Stimulated activated CD4-positive, alpha-beta T cell treated with anti-CD3 and anti-CD28 coated beads, Interleukin-1b, Interleukin-23, amount 100 ng/mL, for 1 hour (primary cell): ENCODE data around the gene PBOV1.

Experiments used
- DNase-seq, 2 donors: peaks; one replicate each; pipeline ENCODE4 v3.0.0-alpha.2; 2020; ENCODE audit warnings: low read depth in 2 of 2

The PBOV1 gene

GRCh38 chr6:138205437-138206094 lies 12.7 kb downstream of the PBOV1 start:
- DNase-seq = no peak

DNA sequence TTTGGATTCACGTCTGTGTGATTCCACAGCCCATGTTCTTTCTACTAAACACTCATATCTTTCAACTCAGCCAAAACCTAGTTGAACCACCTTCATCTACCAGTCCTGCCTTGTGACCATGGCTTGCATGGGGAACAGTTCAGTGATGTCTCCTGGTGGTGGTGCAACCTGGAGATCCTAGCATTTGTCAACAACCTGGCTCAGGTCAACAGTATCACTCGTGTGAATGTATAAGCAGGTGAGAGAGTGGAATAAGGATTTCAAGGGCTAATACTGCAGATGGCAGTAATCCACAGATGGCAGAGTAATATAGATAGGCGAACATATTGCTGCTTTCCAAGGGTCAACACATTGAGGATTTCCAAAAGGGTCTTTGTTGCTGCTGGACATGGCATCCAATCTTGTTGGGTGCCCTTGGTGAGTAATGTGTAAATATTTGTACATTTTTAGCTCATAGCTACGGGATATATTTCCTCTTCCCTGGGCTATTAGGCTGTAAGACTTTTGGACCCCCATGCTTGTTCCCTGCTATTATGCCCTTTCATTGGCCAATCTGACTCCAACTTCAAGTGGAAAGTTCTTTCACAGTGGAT lies 13.4 kb downstream of the PBOV1 start:
- DNase-seq = no peak

- DNase-seq = no peak
Observed at GRCh38 chr6:138204303-138204702, 14.0 kb downstream of the PBOV1 start.

- no peak for DNase-seq
Observed at GRCh38 chr6:138203315-138203714, 15.0 kb downstream of the PBOV1 start.

GRCh38 chr6:138201836-138202235 lies 16.5 kb downstream of the PBOV1 start:
- no peak for DNase-seq

DNA sequence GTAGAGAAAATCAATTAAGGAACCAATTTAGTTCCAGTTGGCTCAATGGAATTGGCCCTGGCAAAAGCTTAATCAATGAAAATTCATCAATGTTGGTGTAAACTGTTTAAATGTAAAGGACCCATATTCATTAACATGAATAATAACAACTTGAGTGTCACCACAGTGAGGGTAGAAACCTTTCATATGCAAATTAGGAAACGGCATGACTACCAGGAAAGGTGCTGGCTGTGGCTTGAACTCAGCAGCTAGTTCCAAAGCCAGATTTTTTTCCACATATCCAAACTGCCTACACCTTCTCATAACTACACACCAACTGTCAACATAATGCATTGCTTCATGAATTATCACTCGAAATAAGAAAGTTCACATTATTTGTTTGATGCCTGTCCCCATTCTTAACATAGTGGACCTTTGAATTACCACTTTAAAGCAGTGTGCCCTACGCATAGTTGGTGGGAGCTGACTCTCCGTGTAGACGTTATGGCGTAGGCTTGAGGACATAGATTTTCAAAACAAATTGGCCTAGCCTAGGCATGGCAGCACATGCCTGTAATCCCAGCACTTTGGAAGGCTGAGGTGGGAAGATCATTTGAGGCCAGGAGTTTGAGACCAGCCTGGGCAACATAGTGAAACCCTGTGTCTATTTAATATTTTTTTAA lies 19.7 kb downstream of the PBOV1 start:
- DNase-seq = no peak

DNA sequence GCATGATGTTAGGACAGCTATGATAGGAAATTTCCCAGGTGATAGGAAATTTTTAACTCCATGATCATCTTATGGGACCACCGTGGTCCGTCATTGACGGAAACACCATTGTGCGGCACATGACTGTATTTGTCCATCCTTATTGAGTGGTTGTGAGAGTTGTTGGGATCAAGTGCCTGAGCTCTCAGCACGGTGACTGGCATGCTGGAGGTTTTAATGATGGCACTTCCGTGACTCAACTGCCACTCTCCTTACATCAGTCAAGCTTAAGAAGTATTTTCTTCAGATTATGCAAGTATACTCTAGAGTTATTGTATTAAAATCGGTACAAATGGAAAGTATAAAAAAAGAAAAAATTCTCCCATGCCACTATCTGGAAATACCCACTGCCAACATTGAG lies 20.7 kb downstream of the PBOV1 start:
- DNase-seq = no peak

DNA sequence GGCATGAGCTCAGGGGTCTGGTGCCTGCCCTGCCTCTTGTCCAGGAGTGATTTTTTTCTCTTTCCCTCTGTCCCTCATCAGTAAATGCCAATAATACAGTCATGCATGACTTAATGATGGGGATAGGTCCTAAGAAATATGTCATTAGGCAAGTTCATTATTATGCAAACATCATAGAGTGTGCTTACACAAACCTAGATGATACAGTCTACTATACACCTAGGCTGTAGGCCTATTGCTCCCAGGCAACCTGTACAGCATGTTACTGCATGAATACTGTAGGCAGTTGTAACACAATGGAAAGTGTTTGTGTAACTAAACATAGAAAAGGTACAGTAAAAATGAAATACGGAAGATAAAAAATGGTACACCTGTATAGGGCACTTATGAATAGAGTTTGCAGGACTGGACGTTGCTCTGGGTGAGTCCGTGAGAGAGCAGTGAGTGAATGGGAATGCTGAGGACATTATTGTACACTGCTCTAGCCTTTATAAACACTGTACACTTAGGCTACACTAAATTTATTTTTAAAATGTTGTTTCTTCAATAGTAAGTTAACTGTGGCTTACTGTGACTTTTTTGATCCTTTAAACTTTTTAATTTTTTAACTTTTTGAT lies 22.1 kb downstream of the PBOV1 start:
- no peak for DNase-seq

DNA sequence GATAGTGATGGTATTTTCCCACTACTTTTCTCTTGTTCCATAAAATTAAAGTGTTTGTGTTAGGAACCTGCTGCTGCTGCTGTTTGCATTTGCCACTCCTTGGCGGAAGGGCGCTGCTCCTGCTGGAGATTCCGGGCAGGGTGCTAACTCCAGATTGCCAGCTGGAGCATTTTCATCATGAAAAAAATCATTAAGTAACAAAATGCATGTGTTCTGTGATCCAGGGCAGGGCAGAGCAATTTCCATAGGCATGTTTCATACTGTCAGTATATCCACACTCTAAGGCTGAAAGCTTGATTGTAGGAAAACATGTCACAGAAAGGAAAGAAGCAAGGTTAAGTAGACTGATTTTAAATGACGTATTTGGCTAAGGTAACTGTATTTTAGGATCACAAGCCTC lies 24.0 kb downstream of the PBOV1 start:
- no peak for DNase-seq

- DNase-seq = no peak
Observed at GRCh38 chr6:138188278-138188941, 29.9 kb downstream of the PBOV1 start.

- DNase-seq = no peak
Observed at GRCh38 chr6:138187156-138187555, 31.1 kb downstream of the PBOV1 start.

- DNase-seq = no peak
Observed at GRCh38 chr6:138184230-138184629, 34.1 kb downstream of the PBOV1 start.

DNA sequence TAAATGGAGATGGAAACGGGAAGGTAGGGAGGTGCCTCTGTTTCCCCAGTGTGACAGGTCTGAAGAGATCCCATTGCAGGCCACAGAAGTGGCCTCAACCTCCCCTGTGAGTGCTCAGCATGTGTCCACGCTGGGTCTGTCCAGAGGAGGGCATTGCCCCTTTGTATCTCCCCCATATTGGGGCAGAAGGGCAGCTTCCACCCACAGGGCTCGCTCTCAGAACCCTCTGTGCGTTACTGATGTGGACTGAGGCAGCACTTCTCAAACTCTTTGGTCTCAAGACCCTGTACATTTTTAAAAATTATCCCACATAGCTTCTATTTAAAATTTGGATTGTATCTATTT lies 34.5 kb downstream of the PBOV1 start:
- DNase-seq = no peak

GRCh38 chr6:138182939-138183789 lies 35.1 kb downstream of the PBOV1 start:
- DNase-seq = no peak

DNA sequence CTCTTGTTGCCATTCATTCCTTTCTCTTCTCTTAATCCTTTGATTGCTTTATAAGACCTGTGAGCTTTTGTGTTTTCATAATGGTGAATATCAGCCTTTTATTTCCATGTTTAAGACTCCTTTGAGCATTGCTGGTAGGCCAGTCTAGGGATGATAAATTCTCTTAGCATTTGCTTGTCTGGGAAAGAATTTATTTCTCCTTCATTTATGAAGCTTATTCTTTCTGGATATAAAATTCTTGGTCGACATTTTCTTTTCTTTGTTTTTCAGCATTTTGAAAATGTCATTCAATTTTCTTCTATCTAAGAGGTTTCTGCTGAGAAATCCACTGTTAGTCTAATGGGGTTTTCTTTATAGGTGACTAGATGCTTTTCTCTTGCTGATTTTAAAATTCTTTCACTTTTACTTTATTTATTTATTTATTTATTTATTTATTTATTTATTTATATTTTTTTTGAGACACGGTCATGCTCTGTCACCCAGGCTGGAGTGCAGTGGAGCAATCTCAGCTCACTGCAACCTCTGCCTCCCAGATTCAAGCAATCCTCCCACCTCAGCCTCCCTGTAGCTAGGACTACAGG lies 41.5 kb downstream of the PBOV1 start:
- no peak for DNase-seq

DNA sequence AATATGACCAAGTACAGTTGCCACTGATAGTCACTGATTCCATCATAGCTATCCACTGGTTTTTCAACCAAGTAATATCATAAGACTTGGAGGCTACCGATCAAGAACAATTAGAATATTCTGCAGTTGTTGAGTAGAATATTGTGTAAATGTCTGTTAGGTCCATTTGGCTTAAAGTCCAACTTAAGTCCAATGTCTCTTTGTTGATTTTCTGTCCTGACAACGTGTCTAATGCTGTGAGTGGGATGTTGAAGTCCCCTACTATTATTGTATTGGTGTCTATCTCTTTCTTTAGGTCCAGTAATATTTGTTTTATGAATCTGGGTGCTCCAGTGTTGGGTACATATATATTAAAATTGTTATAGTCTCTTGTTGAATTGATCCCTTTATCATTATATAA lies 42.7 kb downstream of the PBOV1 start:
- no peak for DNase-seq
